SK-N-MC (cell line): ENCODE data around the gene AKAP6.

ENCODE experiments used
- FOXP2 ChIP-seq: optimal IDR thresholded peaks from 2 replicates; pipeline ENCODE3; 2011; ENCODE audit warnings: mild to moderate bottlenecking, moderate library complexity; ENCODE audit not compliant: insufficient read depth; ENCODE audit errors: extremely low read length, control extremely low read depth
- POLR2AphosphoS5 ChIP-seq: IDR thresholded peaks from 2 replicates; pipeline ENCODE4 v1.6.1; 2012; ENCODE audit warnings: mild to moderate bottlenecking, low read depth, low read length, borderline replicate concordance

DNA sequence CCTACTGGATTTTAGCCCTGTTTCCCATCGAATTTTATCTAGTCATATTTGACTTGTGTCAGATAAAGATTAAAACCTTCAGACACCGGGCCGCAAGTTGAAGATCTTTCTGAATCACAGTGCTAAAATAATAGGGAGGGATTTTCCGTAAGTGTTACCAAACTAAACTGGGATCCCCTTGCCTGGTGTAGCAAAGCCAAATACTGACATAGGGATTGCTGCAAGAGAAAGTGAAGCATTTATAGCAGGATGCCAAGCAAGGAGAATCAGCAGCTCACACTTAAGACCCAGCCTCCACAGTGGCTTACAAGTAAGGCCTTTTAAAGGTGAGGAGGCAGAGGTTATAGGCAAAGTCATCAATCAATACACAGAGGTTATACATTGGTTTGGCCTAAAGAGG lies 147.4 kb downstream of the AKAP6 start:
- no peak for TF ChIP-seq POLR2AphosphoS5
- no peak for TF ChIP-seq FOXP2
